Left ventricle myocardium superior (tissue), 1 donor: ENCODE data around the gene AHNAK. TPM values are rescaled to one million over a fixed set of nuclear protein-coding genes. Genes with fewer than 3 reads are reported as not detected.
"Not testable (repeated sequence)": the region's sequence is repeated elsewhere in the genome, so short reads cannot be mapped to it uniquely, and the experiment has no call there.

Experiments used
- ATAC-seq: fragments of 200-7000 bp; cut with Tn5 transposase; one replicate; pipeline ENCODE4 v1.9.1; 2020; ENCODE audit warnings: mild to moderate bottlenecking, moderate library complexity
- DNase-seq: peaks from one replicate; pipeline ENCODE4 v3.0.0-alpha.2; 2020
- intact Hi-C: fragments of 100-400 bp; cut with micrococcal nuclease; formaldehyde crosslinking; loops from one replicate; pipeline ENCODE4 v1.11.0; 2022
- total RNA-seq: library from RNA; stranded (reverse); fragmentation: NEBNext Ultra II Directional; extraction: Animal tissue kit (Norgen Biotek cat#: 25700); gene quantifications from one replicate; pipeline ENCODE4 v1.2.1, GENCODE V29; 2021
- donor health status: DM: no; HTN: yes; CAD: no; lungs with severe emphysema.

AHNAK gene
- total RNA-seq, 1 donor from 2014 or later: 354 TPM

- DNase-seq (no peak), ATAC-seq (no peak)
- intact Hi-C loops: no loop called here
These were observed 42.2 kb downstream of the AHNAK start for GRCh38 chr11:62504158-62504973.

- no peak for ATAC-seq
- intact Hi-C loops: no loop called here
- DNase-seq: no peak
These were observed 44.4 kb downstream of the AHNAK start for GRCh38 chr11:62502030-62502730.

- intact Hi-C loops: no loop called here
- ATAC-seq (peak; percentile 75), DNase-seq (peak; percentile 83)
These were observed 45.1 kb downstream of the AHNAK start for GRCh38 chr11:62501432-62501891.

GRCh38 chr11:62500650-62501030, 46.0 kb downstream of the AHNAK start:
- DNase-seq (no peak), ATAC-seq (no peak)
- intact Hi-C loops: no loop called here

- no peak for ATAC-seq
- no peak for DNase-seq
- intact Hi-C loops: no loop called here
These were observed 46.5 kb downstream of the AHNAK start for GRCh38 chr11:62499944-62500649.

GRCh38 chr11:62499311-62499943, 47.2 kb downstream of the AHNAK start:
- peak; percentile 35 for ATAC-seq
- DNase-seq: peak; percentile 58
- intact Hi-C loops: not testable (repeated sequence)

GRCh38 chr11:62498492-62499286, 47.9 kb downstream of the AHNAK start:
- intact Hi-C loops: no loop called here
- ATAC-seq (no peak), DNase-seq (no peak)

- ATAC-seq (no peak), DNase-seq (no peak)
- intact Hi-C loops: no loop called here
These were observed 48.6 kb downstream of the AHNAK start for GRCh38 chr11:62498031-62498430.

- ATAC-seq (peak; percentile 53), DNase-seq (peak; percentile 27)
- intact Hi-C loops: no loop called here
These were observed 49.3 kb downstream of the AHNAK start for GRCh38 chr11:62497132-62497801.

GRCh38 chr11:62496676-62497075, 49.9 kb downstream of the AHNAK start:
- ATAC-seq: no peak
- intact Hi-C loops: no loop called here

GRCh38 chr11:62494246-62494645, 52.4 kb downstream of the AHNAK start:
- no peak for ATAC-seq
- intact Hi-C loops: no loop called here
- DNase-seq: no peak

More at GRCh38 chr11:62496676-62497075, 49.9 kb downstream of the AHNAK start:
- DNase-seq: no peak

GRCh38 chr11:62493801-62494200, 52.8 kb downstream of the AHNAK start:
- DNase-seq (no peak), ATAC-seq (no peak)
- intact Hi-C loops: no loop called here

- intact Hi-C loops: no loop called here
- ATAC-seq (no peak), DNase-seq (no peak)
These were observed 54.0 kb downstream of the AHNAK start for GRCh38 chr11:62492586-62492985.

- ATAC-seq (no peak), DNase-seq (no peak)
- intact Hi-C loops: no loop called here
These were observed 54.9 kb downstream of the AHNAK start for GRCh38 chr11:62491571-62492329.

GRCh38 chr11:62489204-62489603, 57.4 kb downstream of the AHNAK start:
- DNase-seq (no peak), ATAC-seq (no peak)
- intact Hi-C loops: no loop called here

- intact Hi-C loops: no loop called here
- DNase-seq: no peak
- ATAC-seq: no peak
These were observed 58.7 kb downstream of the AHNAK start for GRCh38 chr11:62487738-62488551.

GRCh38 chr11:62487136-62487535, 59.5 kb downstream of the AHNAK start:
- intact Hi-C loops: no loop called here
- ATAC-seq (no peak), DNase-seq (no peak)
